Endothelial cell of umbilical vein (primary cell): ENCODE data around the gene MYOM3. TPM values are rescaled to one million over a fixed set of nuclear protein-coding genes. Genes with fewer than 3 reads are reported as not detected.

Source experiments
- BruUV-seq: library from RNA; stranded (reverse); fragments of 400-500 nt; replicated peaks from 2 replicates; lab custom pipeline; 2021; lab: Mats Ljungman, UMichigan
- CTCF ChIA-PET: fragments of 300-600, 350-600 bp; sonication (Branson Sonifier 250); formaldehyde crosslinking; loops from one replicate; lab custom pipeline; 2021; ENCODE audit warnings: antibody characterized with exemption, inconsistent platforms; lab: Charles Lee
- POLR2A ChIA-PET: fragments of 300-600, 350-600 bp; sonication (Branson Sonifier 250); formaldehyde crosslinking; loops from one replicate; lab custom pipeline; 2021; ENCODE audit warnings: antibody characterized with exemption, inconsistent platforms; lab: Charles Lee
- DNase-seq: peaks from one replicate; pipeline ENCODE4 v3.0.0-alpha.2; 2011; ENCODE audit warnings: low read depth, low spot score
- FAIRE-seq: peaks from 2 replicates; lab custom pipeline; 2011; peaks lifted over from hg19 to GRCh38; lab: Jason Lieb, UNC
- H2AFZ ChIP-seq: 2 replicates; pipeline ENCODE4 v1.6.0; 2012; ENCODE audit warnings: low read depth, low read length, control low read depth, inconsistent platforms
- H3K27ac ChIP-seq: 2 replicates; pipeline ENCODE4 v1.5.1; 2011; ENCODE audit warnings: low read depth, mild to moderate bottlenecking, control low read depth, low read length, moderate library complexity; ENCODE audit not compliant: insufficient read depth
- H3K27me3 ChIP-seq, 2 experiments: 2 replicates each; pipeline versions ENCODE4 v1.6.0 to v1.6.1; 2011; ENCODE audit warnings: low read length in 2 of 2, mixed read lengths in 1 of 2; ENCODE audit not compliant: control insufficient read depth in 2 of 2, insufficient read depth in 2 of 2
- H3K36me3 ChIP-seq, 2 experiments: 2 replicates in 1 of 2; 3 replicates in 1 of 2; pipeline ENCODE4 v1.5.1; 2011; ENCODE audit warnings: low read length in 2 of 2, mild to moderate bottlenecking in 1 of 2, moderate library complexity in 1 of 2; ENCODE audit not compliant: control insufficient read depth in 2 of 2, insufficient read depth in 2 of 2; ENCODE audit errors: extremely low read depth in 1 of 2
- H3K4me1 ChIP-seq: 3 replicates; pipeline ENCODE4 v1.5.1; 2011; ENCODE audit warnings: mild to moderate bottlenecking, low read length; ENCODE audit not compliant: control insufficient read depth, insufficient read depth; ENCODE audit errors: extremely low read depth
- H3K4me2 ChIP-seq: 2 replicates; pipeline ENCODE4 v1.6.1; 2011; ENCODE audit warnings: low read length, control low read depth, mixed read lengths; ENCODE audit not compliant: insufficient read depth
- H3K4me3 ChIP-seq, 3 experiments: fragments of 200-600 bp in 1 of 3; sonication (generic), shearing (Covaris generic) in 1 of 3; replicated peaks in 1 of 3; 2 replicates each; pipeline ENCODE4 v1.5.1; 2011 to 2016; ENCODE audit warnings: control low read depth in 3 of 3, low read length in 3 of 3, mild to moderate bottlenecking in 2 of 3, inconsistent platforms in 1 of 3, low read depth in 1 of 3, moderate library complexity in 1 of 3; ENCODE audit not compliant: insufficient read depth in 1 of 3
- H3K79me2 ChIP-seq: 2 replicates; pipeline ENCODE4 v1.6.0; 2012; ENCODE audit warnings: low read length, inconsistent platforms; ENCODE audit not compliant: control insufficient read depth, insufficient read depth
- H3K9ac ChIP-seq: replicated peaks from 2 replicates; pipeline ENCODE3; 2011; ENCODE audit warnings: low read length, control low read depth; ENCODE audit not compliant: insufficient read depth; ENCODE audit errors: extremely low read depth
- H3K9me1 ChIP-seq: replicated peaks from 3 replicates; pipeline ENCODE4 v1.6.0; 2011; ENCODE audit warnings: mild to moderate bottlenecking, low read length; ENCODE audit not compliant: control insufficient read depth, insufficient read depth; ENCODE audit errors: extremely low read depth
- H3K9me3 ChIP-seq: replicated peaks from 2 replicates; pipeline ENCODE4 v1.5.1; 2012; ENCODE audit warnings: low read length, inconsistent platforms; ENCODE audit not compliant: control insufficient read depth, insufficient read depth
- H4K20me1 ChIP-seq: replicated peaks from 2 replicates; pipeline ENCODE3; 2011; ENCODE audit warnings: mild to moderate bottlenecking, low read length; ENCODE audit not compliant: control insufficient read depth, insufficient read depth; ENCODE audit errors: extremely low read depth
- EZH2 ChIP-seq: IDR thresholded peaks from 2 replicates; pipeline ENCODE4 v1.6.1; 2012; ENCODE audit warnings: borderline replicate concordance, low read depth, mild to moderate bottlenecking, moderate library complexity, low read length, inconsistent platforms; ENCODE audit not compliant: severe bottlenecking
- FOS ChIP-seq: IDR thresholded peaks from 2 replicates; pipeline ENCODE4 v1.6.1; 2011; ENCODE audit warnings: mild to moderate bottlenecking, low read length, moderate library complexity, borderline replicate concordance; ENCODE audit not compliant: insufficient read depth
- GATA2 ChIP-seq: IDR thresholded peaks from 2 replicates; pipeline ENCODE4 v1.7.0; 2011; ENCODE audit warnings: low read depth, mild to moderate bottlenecking, moderate library complexity, mixed read lengths, low read length; ENCODE audit not compliant: insufficient read length, insufficient read depth
- JUN ChIP-seq: IDR thresholded peaks from 2 replicates; pipeline ENCODE4 v1.6.1; 2011; ENCODE audit warnings: borderline replicate concordance, low read depth; ENCODE audit not compliant: insufficient read length, insufficient read depth
- MYC ChIP-seq: IDR thresholded peaks from one replicate; pipeline ENCODE4 v1.6.1; 2011; ENCODE audit warnings: mild to moderate bottlenecking, low read depth, low read length
- POLR2A ChIP-seq: IDR thresholded peaks from 2 replicates; pipeline ENCODE4 v1.6.1; 2012; ENCODE audit warnings: low read depth, mild to moderate bottlenecking, control low read depth, low read length
- POLR2AphosphoS5 ChIP-seq: IDR thresholded peaks from 2 replicates; pipeline ENCODE4 v1.6.1; 2012; ENCODE audit warnings: low read depth, mild to moderate bottlenecking, control low read depth, low read length, moderate library complexity; ENCODE audit not compliant: insufficient read depth
- dilution Hi-C: fragments of 300-500 bp; cut with MboI; formaldehyde crosslinking; loops from one replicate; pipeline ENCODE4 v1.15.0; 2019; ENCODE audit warnings: low sequenced_read_pairs; ENCODE audit not compliant: extremely low pct_ligation_motif_present
- intact Hi-C: fragments of 100-400 bp; cut with micrococcal nuclease; formaldehyde crosslinking; loops from one replicate; pipeline ENCODE4 v1.10.0; 2022
- polyA plus RNA-seq, 4 experiments: library from polyadenylated mRNA; depleted of rRNA in 3 of 4; stranded (reverse) in 3 of 4; unstranded in 1 of 4; fragments of >200 nt; gene quantifications; 2 replicates each; pipeline versions ENCODE4 v1.2.1 to v1.2.3, GENCODE V29; 2011 to 2012; ENCODE audit warnings: missing spikeins in 1 of 4
- total RNA-seq: library from RNA; stranded (reverse); gene quantifications from 2 replicates; pipeline ENCODE4 v1.2.3, GENCODE V29; 2021
- TF ChIP-seq, protein P1 (sequence below), 2 donors: IDR thresholded peaks; 1 replicate in 1 of 2; 2 replicates in 1 of 2; pipeline ENCODE4 v1.5.1; 2011; ENCODE audit warnings: low read length in 2 of 2, mild to moderate bottlenecking in 2 of 2, moderate library complexity in 2 of 2, control low read depth in 1 of 2, inconsistent platforms in 1 of 2, low read depth in 1 of 2; ENCODE audit not compliant: insufficient read depth in 1 of 2; ENCODE audit errors: extremely low read depth in 1 of 2
- TF ChIP-seq, protein P2 (sequence below): IDR thresholded peaks from 2 replicates; pipeline ENCODE4 v1.6.1; 2011; ENCODE audit not compliant: insufficient read depth, insufficient read length

The MYOM3 gene
- total and polyA plus RNA-seq, 2 donors (not counting 3 experiments of a cell fraction or from before 2014, with no cell fraction given), result 0.11 to 0.40 TPM

DNA sequence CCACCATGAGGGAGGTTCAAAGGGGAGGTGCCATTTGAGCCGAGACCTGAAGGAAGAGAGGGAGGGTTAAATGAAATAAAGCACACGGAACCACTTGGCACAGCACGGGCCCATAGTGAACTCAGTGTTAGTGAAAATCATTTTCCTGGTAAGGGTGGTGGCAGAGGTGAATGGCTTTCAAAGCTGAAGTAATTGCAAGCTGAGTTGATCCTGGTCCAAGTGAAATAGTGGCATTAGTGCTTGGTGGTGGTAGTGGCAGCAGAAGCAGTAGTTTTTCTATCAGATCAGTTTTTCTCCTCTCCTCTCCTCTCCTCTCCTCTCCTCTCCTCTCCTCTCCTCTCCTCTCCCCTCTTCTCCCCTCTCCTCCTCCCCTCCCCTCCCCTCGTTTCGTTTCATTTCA lies 101.3 kb downstream of the MYOM3 start:
- no peak overlapping the region for H2AFZ ChIP-seq
- peaks cover 26% of the 10 kb centered on the region for H3K4me1 ChIP-seq
- no peaks in the 10 kb centered on the region for H4K20me1 ChIP-seq
- FAIRE-seq (no peak), DNase-seq (no peak)
- intact Hi-C loops, result no loop called here
- H3K27ac ChIP-seq, result no peak overlapping the region
- no peaks in the 10 kb centered on the region for H3K27me3 ChIP-seq
- H3K9me1 ChIP-seq, result no peaks in the 10 kb centered on the region
- CTCF ChIA-PET, result interaction anchor here (0.6 to 4.3 kb wide), 5 partner anchors 17 to 239 kb away, joined by 3 to 33 read pairs (median 4); no protein-coding TSS in a partner anchor
- H3K9me3 ChIP-seq, result no peaks in the 10 kb centered on the region
- no peak overlapping the region for H3K9ac ChIP-seq
- H3K4me2 ChIP-seq, result no peak overlapping the region
- H3K79me2 ChIP-seq, result no peaks in the 10 kb centered on the region
- POLR2A ChIA-PET, result interaction anchor here (0.6 kb wide), 1 partner anchor 57 kb away, joined by 4 read pairs; no protein-coding TSS in a partner anchor
- H3K4me3 ChIP-seq, result no peak overlapping the region
- H3K36me3 ChIP-seq, result no peaks in the 10 kb centered on the region
- no TSS peak for BruUV-seq
- TF ChIP-seq, protein P1, sequence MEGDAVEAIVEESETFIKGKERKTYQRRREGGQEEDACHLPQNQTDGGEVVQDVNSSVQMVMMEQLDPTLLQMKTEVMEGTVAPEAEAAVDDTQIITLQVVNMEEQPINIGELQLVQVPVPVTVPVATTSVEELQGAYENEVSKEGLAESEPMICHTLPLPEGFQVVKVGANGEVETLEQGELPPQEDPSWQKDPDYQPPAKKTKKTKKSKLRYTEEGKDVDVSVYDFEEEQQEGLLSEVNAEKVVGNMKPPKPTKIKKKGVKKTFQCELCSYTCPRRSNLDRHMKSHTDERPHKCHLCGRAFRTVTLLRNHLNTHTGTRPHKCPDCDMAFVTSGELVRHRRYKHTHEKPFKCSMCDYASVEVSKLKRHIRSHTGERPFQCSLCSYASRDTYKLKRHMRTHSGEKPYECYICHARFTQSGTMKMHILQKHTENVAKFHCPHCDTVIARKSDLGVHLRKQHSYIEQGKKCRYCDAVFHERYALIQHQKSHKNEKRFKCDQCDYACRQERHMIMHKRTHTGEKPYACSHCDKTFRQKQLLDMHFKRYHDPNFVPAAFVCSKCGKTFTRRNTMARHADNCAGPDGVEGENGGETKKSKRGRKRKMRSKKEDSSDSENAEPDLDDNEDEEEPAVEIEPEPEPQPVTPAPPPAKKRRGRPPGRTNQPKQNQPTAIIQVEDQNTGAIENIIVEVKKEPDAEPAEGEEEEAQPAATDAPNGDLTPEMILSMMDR (IDR thresholded peaks at IDR 0.05; ENCODE audit: extremely low read depth in 1 of 2, insufficient read depth in 1 of 2, low read depth in 1 of 2, low read length in 2 of 2), result no peak
- TF ChIP-seq EZH2 (no peak), GATA2 (no peak), MYC (no peak), JUN (no peak), POLR2A (no peak), POLR2AphosphoS5 (no peak), FOS (no peak)
- TF ChIP-seq, protein P2, sequence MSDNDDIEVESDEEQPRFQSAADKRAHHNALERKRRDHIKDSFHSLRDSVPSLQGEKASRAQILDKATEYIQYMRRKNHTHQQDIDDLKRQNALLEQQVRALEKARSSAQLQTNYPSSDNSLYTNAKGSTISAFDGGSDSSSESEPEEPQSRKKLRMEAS, result no peak
- dilution Hi-C loops, result no loop called here
